HEK293 (cell line): ENCODE results near the gene ZYX.

Experiments used
- OSR2 ChIP-seq: fragments of 450-650 bp; formaldehyde crosslinking; IDR thresholded peaks from 2 replicates; pipeline ENCODE4 v1.5.1; 2016; ENCODE audit warnings: missing biosample characterization, missing genetic modification characterization
- ZNF121 ChIP-seq: fragments of 450-650 bp; formaldehyde crosslinking; IDR thresholded peaks from 2 replicates; pipeline ENCODE4 v1.5.1; 2016; ENCODE audit warnings: missing biosample characterization, missing genetic modification characterization

DNA sequence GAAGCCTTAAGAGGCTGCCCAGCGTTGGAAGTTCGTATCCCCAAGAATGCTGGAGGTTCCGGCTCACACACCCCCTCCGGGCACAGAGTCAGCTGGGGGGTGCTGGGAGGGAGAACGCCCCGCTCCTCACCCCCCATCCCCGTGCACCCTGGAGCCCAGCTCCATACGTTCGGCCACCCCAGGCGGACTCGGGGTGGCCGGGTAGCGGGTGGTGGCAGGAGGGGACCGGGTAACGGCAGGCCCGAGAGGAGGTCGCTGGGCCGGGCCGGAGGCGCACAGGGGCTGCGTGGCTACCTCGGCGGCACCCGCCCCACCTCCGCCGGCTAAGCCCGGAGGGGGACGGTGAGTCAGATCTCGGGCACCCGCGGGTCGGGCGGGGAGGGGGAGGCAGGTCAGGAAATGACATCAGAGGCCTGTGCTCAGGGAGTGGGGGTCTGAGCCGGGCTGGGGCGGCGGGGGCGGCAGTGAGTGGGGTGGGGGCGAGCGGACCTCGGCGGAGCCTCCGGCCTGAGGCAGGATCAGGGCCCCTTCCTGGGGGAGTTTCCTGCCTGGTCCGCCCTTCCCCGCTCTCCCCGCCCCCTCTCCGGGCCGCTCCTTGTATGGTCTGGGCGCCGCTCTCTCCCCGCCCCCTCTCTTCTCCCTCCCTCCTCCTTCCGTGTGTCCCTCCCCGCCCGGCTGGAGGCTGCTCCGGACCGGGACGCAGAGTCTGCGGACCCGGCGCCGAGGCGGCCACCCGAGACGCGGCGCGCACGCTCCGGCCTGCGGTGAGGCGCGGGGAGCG is at the start of gene ZYX:
- TF ChIP-seq OSR2 (peak; percentile 79), ZNF121 (tag by site-specific recombination) (no peak)
